ENCODE results near the gene YIF1A.

Gene YIF1A

DNA sequence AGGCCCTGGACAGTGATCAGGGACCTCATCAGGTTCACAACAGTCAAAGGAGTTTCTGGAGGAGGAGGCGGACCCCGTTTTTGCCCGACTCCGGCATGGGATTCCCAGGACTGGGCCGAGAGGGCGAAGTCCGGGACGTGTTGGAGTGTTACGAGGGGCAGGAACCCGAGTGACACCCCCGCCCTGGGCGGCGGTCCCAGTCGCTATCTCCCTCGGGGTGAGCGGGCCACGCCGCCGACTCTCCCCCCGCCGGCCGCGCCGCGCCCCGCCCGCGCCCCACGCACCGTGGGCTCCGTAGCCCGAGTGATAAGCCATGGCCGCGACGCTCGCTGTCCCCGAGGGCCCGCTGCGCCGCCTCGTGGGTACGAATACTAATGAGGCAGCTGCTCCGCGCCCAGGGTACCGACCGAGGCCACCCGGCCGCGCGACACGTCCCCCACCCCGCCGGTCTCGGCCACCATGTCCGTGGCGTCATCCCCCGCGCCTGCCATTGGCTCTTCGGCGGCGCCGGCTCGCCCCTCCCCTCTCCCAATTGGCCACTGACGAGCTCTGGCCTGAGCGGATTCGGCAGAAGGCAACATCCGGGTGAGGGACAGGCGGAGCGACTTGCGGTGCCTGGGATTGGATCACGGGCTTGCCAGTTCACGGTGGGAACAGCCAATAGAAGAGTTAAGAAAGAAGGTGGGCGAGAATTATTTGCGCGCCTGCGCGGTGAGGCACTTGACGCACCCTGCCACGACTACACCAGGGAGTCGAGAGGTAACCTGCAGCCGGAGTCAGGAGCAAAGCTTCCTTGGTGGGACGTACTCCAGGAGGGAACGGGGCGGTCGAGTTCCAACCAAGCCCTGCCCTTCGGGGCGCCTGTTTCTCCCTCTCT lies at the start of gene YIF1A:
YIF1A (minus strand) TSS at position 473 of the 877 bp plus-strand sequence; CDS start at position 315, 158 bp downstream.
- no peak for TF ChIP-seq ZFX (IDR thresholded peaks at IDR 0.05; ENCODE audit: borderline replicate concordance)
- TF ChIP-seq, protein P1, sequence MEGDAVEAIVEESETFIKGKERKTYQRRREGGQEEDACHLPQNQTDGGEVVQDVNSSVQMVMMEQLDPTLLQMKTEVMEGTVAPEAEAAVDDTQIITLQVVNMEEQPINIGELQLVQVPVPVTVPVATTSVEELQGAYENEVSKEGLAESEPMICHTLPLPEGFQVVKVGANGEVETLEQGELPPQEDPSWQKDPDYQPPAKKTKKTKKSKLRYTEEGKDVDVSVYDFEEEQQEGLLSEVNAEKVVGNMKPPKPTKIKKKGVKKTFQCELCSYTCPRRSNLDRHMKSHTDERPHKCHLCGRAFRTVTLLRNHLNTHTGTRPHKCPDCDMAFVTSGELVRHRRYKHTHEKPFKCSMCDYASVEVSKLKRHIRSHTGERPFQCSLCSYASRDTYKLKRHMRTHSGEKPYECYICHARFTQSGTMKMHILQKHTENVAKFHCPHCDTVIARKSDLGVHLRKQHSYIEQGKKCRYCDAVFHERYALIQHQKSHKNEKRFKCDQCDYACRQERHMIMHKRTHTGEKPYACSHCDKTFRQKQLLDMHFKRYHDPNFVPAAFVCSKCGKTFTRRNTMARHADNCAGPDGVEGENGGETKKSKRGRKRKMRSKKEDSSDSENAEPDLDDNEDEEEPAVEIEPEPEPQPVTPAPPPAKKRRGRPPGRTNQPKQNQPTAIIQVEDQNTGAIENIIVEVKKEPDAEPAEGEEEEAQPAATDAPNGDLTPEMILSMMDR (IDR thresholded peaks at IDR 0.05): peak; percentile 47
- H3K27ac ChIP-seq: peak within 1 kb of the TSS; percentile 94

- TF ChIP-seq ZFX (IDR thresholded peaks at IDR 0.05; ENCODE audit: borderline replicate concordance): no peak
- TF ChIP-seq, protein P1 (IDR thresholded peaks at IDR 0.05): no peak
- H3K27ac ChIP-seq: no peak overlapping the region; the same call in 1 of the 2 replicates
These were observed 48.4 kb upstream of the YIF1A start for GRCh38 chr11:66337103-66337899.

DNA sequence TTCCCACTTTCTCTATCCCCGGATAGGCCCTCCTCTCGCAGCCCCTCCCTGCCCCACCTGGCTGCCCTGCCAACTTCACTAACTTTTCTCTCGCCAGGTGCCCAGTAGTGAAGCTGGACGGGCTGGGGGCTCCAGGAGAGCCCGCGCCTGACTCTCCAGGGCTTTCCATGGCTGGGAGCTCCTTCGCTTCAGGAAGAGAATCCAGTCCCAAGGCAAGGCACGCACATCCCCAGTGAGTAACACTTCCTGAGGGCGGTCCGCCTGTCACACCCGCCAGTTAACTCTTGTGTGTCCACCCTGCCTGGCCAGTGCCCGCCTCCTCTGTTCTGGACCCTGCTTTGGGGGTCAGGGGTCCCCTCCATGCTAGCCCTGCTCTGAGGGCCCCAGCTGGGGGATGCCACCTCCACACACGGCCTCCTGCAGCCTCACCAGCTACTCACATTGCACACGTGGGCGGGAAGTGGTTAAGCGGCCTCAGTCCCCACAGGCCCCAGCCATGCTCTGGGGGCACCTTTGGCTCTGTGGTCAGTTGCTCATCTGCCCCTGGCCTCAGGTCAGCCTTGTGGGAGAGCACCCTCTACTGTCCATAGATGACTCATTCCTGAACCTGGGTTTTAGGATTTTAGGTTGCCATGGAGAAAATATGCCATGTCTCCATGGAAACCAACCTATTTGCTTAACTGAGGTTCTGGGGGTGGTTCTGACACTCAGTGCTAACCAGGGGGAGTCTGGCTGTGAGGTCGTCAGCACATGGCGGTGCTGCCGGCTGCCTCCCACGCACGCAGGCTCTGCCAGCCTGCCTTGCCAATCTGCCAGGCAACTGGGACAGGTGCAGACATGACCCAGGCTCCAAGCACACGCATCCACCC lies 47.5 kb upstream of the YIF1A start, which contains the start of gene RIN1:
RIN1 (minus strand) TSS at position 201 of the 869 bp plus-strand sequence; CDS start at position 169, 32 bp downstream.
- TF ChIP-seq, protein P1 (IDR thresholded peaks at IDR 0.05): peak; percentile 58
- TF ChIP-seq ZFX (IDR thresholded peaks at IDR 0.05; ENCODE audit: borderline replicate concordance): no peak
- H3K27ac ChIP-seq: peak within 1 kb of the TSS; percentile 35

- H3K27ac ChIP-seq: peak overlapping the region; percentile 35
These were observed 46.7 kb upstream of the YIF1A start for GRCh38 chr11:66335531-66336233.

DNA sequence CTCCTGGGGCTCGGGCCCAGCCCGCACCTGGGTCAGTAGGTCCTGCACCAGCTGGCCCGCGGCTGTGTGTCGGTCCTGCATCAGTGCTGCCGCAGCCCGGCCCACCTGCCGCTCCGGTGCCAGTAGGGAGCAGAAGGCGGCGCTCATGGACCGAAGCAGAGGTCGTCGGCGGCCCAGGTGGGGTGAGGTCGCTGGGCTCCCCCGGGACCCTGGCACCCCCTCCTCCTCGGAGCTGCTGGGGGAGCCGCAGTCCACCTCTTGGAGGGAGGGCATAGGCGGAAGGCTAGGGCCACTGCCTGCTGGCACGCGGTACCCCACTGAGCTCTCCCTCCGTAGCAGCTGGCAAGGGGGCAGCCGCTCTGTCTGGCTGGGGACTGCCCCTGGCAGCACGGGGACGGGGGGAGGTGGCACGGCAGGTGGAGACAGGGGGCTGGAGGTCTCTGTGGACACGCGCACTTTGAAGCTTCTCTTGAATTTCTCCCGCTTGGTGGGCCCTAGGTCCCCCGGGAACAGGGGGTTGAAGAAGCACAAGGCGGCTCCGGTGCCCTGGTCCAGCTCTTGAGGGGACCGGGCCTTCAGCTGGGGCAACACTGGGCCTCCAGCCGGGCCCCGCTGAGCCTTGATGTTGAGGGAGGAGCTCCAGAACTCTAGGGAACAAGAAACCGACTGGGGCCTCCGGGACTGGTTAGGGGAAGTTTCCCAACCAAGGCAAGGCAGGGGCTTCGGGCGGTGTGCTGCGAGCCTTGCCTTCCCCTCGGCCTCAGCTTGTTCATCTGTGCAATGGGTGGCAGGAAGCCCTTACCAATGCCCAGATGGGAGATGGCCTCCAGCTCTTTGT lies 45.9 kb upstream of the YIF1A start:
- H3K27ac ChIP-seq: no peak overlapping the region
- no peak for TF ChIP-seq ZFX (IDR thresholded peaks at IDR 0.05; ENCODE audit: borderline replicate concordance)
- TF ChIP-seq, protein P1 (IDR thresholded peaks at IDR 0.05): no peak

More at GRCh38 chr11:66335531-66336233, 46.7 kb upstream of the YIF1A start:
- TF ChIP-seq, protein P1 (IDR thresholded peaks at IDR 0.05): no peak
- no peak for TF ChIP-seq ZFX (IDR thresholded peaks at IDR 0.05; ENCODE audit: borderline replicate concordance)
